Upper lobe of right lung (tissue), 1 donor: Measurements from ENCODE around the gene HNRNPC. TPM values are rescaled to one million over a fixed set of nuclear protein-coding genes. Genes with fewer than 3 reads are reported as not detected.

Source experiments
- ATAC-seq: fragments of 200-7000 bp; cut with Tn5 transposase; one replicate; pipeline ENCODE4 v1.9.1; 2020; ENCODE audit warnings: mild to moderate bottlenecking, moderate library complexity
- DNase-seq: peaks from one replicate; pipeline ENCODE4 v3.0.0-alpha.2; 2020
- H3K27ac ChIP-seq: fragments of 200-600 bp; one replicate; pipeline ENCODE4 v1.8.0; 2022
- H3K27me3 ChIP-seq: fragments of 200-600 bp; one replicate; pipeline ENCODE4 v1.8.0; 2022; ENCODE audit warnings: mild to moderate bottlenecking
- H3K36me3 ChIP-seq: fragments of 200-600 bp; one replicate; pipeline ENCODE4 v1.8.0; 2022
- H3K4me1 ChIP-seq: fragments of 200-600 bp; one replicate; pipeline ENCODE4 v1.8.0; 2022
- H3K4me3 ChIP-seq: fragments of 200-600 bp; one replicate; pipeline ENCODE4 v1.8.0; 2022; ENCODE audit warnings: mild to moderate bottlenecking
- H3K9me3 ChIP-seq: fragments of 200-600 bp; one replicate; pipeline ENCODE4 v1.8.0; 2022
- intact Hi-C: fragments of 100-400 bp; cut with DNase I; formaldehyde crosslinking; loops from one replicate; pipeline ENCODE4 v1.11.0; 2022
- total RNA-seq: library from RNA; stranded (reverse); fragmentation: NEBNext Ultra II Directional; extraction: Animal tissue kit (Norgen Biotek cat#: 25700); gene quantifications from one replicate; pipeline ENCODE4 v1.2.1, GENCODE V29; 2021
- TF ChIP-seq, protein P1 (sequence below): fragments of 200-600 bp; IDR thresholded peaks from one replicate; pipeline ENCODE4 v1.8.0; 2022; ENCODE audit warnings: antibody characterized with exemption
- donor health status: DM: no; HTN: yes; CAD: no; lungs with severe emphysema.

Gene HNRNPC
- total RNA-seq, 1 donor from 2014 or later: 368 TPM

DNA sequence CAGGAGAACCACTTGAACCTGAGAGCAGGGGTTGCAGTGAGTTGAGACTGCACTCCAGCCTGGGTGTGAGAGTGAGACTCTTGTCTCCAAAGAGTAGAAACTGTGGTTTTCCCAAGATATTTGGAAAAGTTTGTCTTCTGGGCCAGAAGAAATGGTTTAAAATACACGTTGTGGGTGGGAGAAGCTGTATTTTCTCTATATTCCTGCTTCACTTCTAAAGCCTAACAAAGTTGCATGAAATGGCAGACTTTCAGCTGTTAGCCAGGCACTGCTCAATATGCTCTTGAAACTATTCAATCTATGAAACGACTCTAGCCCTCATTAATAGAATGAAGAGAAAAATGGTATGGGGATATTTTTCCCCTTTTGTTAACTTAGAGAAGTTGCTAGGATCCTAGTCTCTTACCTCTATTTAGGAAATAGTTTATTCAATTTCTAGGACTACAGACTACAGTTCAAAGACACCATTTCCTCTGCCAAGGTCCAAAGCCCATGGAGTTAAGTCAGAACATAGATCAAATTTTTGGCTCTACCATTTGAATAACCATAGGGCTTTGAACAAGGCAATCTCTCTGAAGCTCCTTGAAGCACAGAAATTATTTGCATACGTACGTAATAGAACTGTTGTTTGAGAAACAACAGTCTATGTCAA, 64.1 kb downstream of the HNRNPC start:
- no peaks in the 10 kb centered on the region for H3K27me3 ChIP-seq
- DNase-seq (no peak), ATAC-seq (no peak)
- no peaks in the 10 kb centered on the region for H3K9me3 ChIP-seq
- H3K4me1 ChIP-seq: peaks cover 4% of the 10 kb centered on the region
- H3K4me3 ChIP-seq: no peak overlapping the region
- intact Hi-C loops: no loop called here
- H3K27ac ChIP-seq: no peak overlapping the region
- H3K36me3 ChIP-seq: peaks cover 48% of the 10 kb centered on the region
- TF ChIP-seq, protein P1, sequence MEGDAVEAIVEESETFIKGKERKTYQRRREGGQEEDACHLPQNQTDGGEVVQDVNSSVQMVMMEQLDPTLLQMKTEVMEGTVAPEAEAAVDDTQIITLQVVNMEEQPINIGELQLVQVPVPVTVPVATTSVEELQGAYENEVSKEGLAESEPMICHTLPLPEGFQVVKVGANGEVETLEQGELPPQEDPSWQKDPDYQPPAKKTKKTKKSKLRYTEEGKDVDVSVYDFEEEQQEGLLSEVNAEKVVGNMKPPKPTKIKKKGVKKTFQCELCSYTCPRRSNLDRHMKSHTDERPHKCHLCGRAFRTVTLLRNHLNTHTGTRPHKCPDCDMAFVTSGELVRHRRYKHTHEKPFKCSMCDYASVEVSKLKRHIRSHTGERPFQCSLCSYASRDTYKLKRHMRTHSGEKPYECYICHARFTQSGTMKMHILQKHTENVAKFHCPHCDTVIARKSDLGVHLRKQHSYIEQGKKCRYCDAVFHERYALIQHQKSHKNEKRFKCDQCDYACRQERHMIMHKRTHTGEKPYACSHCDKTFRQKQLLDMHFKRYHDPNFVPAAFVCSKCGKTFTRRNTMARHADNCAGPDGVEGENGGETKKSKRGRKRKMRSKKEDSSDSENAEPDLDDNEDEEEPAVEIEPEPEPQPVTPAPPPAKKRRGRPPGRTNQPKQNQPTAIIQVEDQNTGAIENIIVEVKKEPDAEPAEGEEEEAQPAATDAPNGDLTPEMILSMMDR: no peak

DNA sequence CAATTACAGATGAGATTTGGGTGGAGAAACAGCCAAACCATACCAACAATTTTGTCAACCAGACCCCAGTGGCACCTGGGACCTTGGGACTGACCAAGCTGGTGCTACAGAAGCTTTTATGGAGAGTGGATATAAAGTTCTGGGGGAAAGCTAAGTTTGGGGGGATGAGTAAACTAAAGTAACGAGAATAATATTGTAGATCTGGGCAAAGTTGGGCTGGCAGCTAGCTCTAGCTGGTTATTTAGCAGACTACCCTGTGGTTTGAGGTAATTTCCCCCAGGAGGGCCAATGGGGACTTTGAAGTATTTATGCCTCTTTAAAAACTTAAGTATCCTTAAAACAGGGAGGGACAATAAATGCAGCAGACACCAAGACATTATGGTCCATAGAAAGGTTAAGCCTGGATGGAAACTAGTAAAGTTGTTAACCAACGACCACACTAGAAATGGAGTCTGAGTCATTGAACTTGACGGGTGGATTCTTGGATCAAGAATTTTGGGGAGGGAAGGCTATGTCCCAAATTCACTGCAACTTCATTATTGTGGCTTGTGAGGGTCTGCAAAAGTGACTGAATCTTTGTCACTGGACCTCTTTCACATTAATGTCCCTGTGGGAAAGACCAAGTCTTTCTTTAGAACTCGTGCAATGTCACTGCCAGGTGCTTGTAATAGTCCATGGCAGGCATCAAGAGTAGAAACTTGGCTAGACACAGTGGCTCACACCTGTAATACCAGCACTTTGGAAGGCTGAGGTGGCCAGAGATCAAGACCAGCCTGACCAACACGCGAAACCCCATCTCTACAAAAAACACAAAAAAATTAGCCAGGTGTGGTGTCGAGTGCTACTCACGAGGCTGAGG, 64.8 kb downstream of the HNRNPC start:
- TF ChIP-seq, protein P1: no peak
- H3K27ac ChIP-seq: no peak overlapping the region
- no peaks in the 10 kb centered on the region for H3K27me3 ChIP-seq
- DNase-seq (no peak), ATAC-seq (peak; percentile 72)
- H3K4me1 ChIP-seq: peaks cover 4% of the 10 kb centered on the region
- intact Hi-C loops: no loop called here
- no peaks in the 10 kb centered on the region for H3K9me3 ChIP-seq
- H3K36me3 ChIP-seq: peaks cover 40% of the 10 kb centered on the region
- no peak overlapping the region for H3K4me3 ChIP-seq

DNA sequence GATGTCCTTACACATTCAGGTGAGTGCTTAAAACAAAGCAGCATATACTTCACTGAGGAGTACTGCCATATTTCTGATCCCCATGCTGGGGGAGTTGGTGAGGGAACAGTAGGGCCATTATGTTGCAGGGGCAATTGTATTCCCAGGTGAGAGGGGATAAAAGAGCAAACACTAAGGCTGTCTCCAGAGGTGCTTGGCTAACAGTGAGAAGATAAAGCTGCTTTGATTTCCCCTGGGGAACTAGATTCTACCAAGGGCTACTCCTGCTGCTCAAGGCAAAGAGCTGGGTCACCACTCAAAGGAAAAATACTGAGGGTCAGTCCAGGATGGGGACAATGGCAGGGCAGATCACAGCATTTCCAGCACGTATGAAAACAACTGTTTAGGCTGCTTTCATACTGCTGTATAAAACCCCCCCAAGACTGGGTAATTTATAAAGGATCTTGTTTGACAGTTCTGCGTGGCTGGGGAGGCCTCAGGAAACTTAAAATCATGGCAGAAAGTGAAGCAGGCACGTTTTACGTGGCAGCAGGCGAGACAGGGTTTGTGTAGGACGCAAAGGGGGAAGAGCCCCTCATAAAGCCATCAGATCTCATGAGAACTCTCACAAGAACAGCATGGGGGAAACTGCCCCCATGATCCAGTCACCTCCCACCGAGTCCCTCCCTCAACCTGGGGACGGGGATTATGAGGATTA, 65.6 kb downstream of the HNRNPC start:
- Histone ChIP-seq H3K27ac (no peak overlapping the region), H3K4me1 (peaks cover 4% of the 10 kb centered on the region), H3K4me3 (no peak overlapping the region), H3K36me3 (peaks cover 32% of the 10 kb centered on the region), H3K27me3 (no peaks in the 10 kb centered on the region), H3K9me3 (no peaks in the 10 kb centered on the region)
- ATAC-seq (no peak), DNase-seq (no peak)
- intact Hi-C loops: no loop called here
- TF ChIP-seq, protein P1: no peak

DNA sequence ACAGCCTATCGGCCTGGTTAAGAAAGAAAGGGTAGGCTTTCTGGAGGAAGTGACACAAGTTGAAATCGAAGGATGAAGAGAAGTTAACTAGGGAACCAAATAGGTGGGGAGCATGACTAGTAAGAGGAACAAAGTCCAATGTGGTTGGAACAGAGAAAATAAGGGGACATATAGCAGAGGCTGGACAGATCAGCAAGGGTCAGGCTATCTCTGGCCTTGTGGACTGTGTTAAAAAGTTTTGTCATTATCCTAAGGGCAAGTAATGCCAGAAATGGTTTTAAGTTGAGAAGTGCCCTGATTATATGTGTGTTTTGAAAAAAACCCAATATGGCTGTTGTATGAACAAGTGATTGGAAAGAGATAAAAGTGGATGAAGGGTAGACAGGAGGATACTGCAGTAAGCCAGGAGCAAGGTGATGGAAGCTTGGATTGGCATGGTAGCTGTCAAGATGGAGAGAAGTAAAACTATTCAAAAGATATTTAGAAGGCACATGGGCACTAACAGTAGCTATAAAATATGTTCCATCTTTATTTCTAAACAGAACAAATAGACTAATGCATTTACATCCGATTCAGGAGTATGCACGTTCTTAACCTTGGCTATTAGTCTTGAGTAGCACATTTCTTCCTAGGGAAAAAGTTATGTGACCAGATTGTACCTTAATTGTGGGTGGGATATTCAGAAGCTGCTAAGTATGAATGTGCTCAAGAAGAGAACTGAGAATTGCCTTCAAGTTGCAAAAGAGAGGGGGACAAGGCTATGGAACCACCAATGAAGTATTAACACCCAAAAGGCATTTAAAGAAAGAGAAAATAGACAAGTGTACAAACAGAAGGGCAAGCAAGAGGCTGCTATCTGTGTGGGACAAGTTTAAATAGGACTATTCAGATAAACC, 66.5 kb downstream of the HNRNPC start:
- H3K27me3 ChIP-seq: no peaks in the 10 kb centered on the region
- peaks cover 23% of the 10 kb centered on the region for H3K36me3 ChIP-seq
- no peak overlapping the region for H3K27ac ChIP-seq
- DNase-seq (no peak), ATAC-seq (peak; percentile 29)
- H3K4me1 ChIP-seq: peaks cover 4% of the 10 kb centered on the region
- TF ChIP-seq, protein P1: no peak
- no peaks in the 10 kb centered on the region for H3K9me3 ChIP-seq
- no peak overlapping the region for H3K4me3 ChIP-seq
- intact Hi-C loops: no loop called here
